Left ventricle myocardium inferior (tissue), 1 donor: ENCODE measurements around the gene SLC22A14. TPM values are rescaled to one million over a fixed set of nuclear protein-coding genes. Genes with fewer than 3 reads are reported as not detected.
"Not testable (repeated sequence)": the region's sequence is repeated elsewhere in the genome, so short reads cannot be mapped to it uniquely, and the experiment has no call there.

Experiments used
- DNase-seq: peaks from one replicate; pipeline ENCODE4 v3.0.0-alpha.2; 2020
- H3K27ac ChIP-seq: fragments of 200-600 bp; replicated peaks from 2 replicates; pipeline ENCODE4 v1.8.0; 2021
- H3K27me3 ChIP-seq: fragments of 200-600 bp; 2 replicates; pipeline ENCODE4 v1.8.0; 2021; ENCODE audit warnings: low read depth
- H3K36me3 ChIP-seq: fragments of 200-600 bp; 2 replicates; pipeline ENCODE4 v1.8.0; 2021
- H3K4me1 ChIP-seq: fragments of 200-600 bp; 2 replicates; pipeline ENCODE4 v1.8.0; 2021
- H3K4me3 ChIP-seq: fragments of 200-600 bp; 2 replicates; pipeline ENCODE4 v1.8.0; 2021; ENCODE audit warnings: mild to moderate bottlenecking, moderate library complexity
- H3K9me3 ChIP-seq: fragments of 200-600 bp; replicated peaks from 2 replicates; pipeline ENCODE4 v1.8.0; 2021
- intact Hi-C: fragments of 100-400 bp; cut with micrococcal nuclease; formaldehyde crosslinking; loops from one replicate; pipeline ENCODE4 v1.11.0; 2022
- total RNA-seq: library from RNA; stranded (reverse); fragmentation: NEBNext Ultra II Directional; extraction: Animal tissue kit (Norgen Biotek cat#: 25700); gene quantifications from one replicate; pipeline ENCODE4 v1.2.1, GENCODE V29; 2021
- TF ChIP-seq, protein P1 (sequence below): fragments of 200-600 bp; IDR thresholded peaks from 2 replicates; pipeline ENCODE4 v1.8.0; 2021; ENCODE audit warnings: antibody characterized with exemption, mild to moderate bottlenecking, borderline replicate concordance
- donor health status: DM: no; HTN: yes; CAD: no; lungs with severe emphysema.

Gene SLC22A14
- total RNA-seq, 1 donor from 2014 or later = not detected

DNA sequence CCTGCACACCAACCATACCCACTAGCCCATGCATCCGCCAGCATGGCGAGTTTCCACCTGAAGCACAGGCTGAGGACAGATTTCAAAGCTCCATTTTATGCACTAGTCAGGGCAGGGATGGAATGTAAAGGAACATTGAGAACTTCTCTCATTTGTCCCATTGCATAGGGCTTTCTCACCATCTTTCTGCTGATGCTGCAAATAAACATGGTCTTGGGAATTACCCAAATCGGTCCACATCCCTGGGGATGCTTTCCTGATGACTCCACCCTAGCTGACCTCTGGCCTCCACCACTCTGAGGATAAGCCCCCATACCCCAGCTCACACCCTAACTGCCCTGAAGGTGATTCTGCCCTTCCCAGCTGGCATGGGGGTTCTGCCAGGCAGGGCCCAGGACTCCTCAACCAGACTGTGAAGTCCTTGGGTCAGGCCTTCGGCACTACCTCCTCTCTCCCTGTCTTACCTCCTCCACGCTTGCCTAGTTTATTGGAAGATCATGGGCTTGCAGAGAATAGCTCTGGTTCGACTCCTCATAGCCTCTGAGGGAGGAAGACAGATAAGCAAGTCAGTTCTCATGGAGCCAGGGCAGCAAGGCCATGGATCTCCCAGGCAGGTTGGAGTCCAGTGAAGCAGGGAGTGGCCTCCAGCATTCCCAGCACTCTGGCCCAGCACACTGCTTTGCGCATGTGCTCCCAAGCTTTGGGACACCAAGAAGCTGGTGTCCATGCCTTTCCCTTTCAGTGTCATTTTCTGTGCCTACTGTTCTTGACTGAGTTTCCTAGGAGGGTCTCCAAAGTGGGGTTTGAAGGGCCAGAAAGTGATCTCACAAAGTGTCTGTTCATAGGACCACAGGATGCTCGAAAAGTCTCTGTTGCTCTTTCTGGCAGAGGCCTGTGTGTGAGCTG is 36.9 kb downstream of the SLC22A14 start:
- TF ChIP-seq, protein P1, sequence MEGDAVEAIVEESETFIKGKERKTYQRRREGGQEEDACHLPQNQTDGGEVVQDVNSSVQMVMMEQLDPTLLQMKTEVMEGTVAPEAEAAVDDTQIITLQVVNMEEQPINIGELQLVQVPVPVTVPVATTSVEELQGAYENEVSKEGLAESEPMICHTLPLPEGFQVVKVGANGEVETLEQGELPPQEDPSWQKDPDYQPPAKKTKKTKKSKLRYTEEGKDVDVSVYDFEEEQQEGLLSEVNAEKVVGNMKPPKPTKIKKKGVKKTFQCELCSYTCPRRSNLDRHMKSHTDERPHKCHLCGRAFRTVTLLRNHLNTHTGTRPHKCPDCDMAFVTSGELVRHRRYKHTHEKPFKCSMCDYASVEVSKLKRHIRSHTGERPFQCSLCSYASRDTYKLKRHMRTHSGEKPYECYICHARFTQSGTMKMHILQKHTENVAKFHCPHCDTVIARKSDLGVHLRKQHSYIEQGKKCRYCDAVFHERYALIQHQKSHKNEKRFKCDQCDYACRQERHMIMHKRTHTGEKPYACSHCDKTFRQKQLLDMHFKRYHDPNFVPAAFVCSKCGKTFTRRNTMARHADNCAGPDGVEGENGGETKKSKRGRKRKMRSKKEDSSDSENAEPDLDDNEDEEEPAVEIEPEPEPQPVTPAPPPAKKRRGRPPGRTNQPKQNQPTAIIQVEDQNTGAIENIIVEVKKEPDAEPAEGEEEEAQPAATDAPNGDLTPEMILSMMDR = no peak
- H3K4me1 ChIP-seq = no peaks in the 10 kb centered on the region

DNA sequence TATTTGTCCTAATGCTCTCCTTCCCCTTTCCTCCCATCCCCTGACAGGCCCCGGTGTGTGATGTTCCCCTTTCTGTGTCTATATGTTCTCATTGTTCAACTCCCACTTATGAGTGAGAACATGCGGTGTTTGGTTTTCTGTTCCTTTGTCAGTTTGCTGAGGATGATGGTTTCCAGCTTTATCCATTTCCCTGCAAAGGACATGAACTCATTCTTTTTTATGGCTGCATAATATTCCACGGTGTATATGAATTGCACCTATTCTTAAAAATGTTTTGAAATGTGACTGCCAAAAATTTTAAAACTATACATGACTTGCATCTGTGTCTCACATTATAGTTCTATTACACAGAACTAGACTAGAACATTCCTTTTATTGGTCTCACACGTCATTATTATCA is 38.5 kb downstream of the SLC22A14 start:
- H3K36me3 ChIP-seq, intact Hi-C loops, DNase-seq, H3K27me3 ChIP-seq, H3K27ac ChIP-seq, H3K4me3 ChIP-seq, H3K4me1 ChIP-seq: not testable (repeated sequence)
- peaks cover 16% of the 10 kb centered on the region for H3K9me3 ChIP-seq

More for the DNA sequence above, 36.9 kb downstream of the SLC22A14 start:
- H3K9me3 ChIP-seq = peaks cover 16% of the 10 kb centered on the region
- H3K27me3 ChIP-seq = no peaks in the 10 kb centered on the region
- H3K36me3 ChIP-seq = no peaks in the 10 kb centered on the region
- intact Hi-C loops = no loop called here
- H3K27ac ChIP-seq = no peak overlapping the region
- DNase-seq = no peak
- H3K4me3 ChIP-seq = no peak overlapping the region

DNA sequence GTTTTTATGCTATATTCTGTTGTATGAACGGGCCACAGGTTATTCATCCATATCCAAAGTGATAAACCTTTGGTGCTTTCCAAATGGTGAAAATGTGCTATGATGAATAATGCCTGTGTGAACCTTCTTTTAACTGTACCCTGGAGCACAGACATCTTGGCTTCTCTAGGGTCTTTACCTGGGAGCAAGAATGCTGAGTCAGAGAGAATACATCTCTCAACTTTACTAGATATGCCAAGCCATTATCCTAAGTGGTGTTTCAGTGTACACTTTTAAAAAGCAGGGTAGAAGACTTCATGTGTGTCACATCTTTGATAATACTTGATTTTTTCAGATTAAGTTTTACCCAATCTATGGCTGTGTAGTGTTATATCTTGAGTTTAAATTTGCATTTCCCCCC is 41.0 kb downstream of the SLC22A14 start:
- Histone ChIP-seq H3K4me3 (no peak overlapping the region), H3K27ac (no peak overlapping the region), H3K9me3 (peaks cover 16% of the 10 kb centered on the region), H3K4me1 (no peaks in the 10 kb centered on the region), H3K36me3 (no peaks in the 10 kb centered on the region), H3K27me3 (peaks cover 11% of the 10 kb centered on the region)
- intact Hi-C loops = no loop called here
- TF ChIP-seq, protein P1 = no peak
- DNase-seq = no peak

- Histone ChIP-seq H3K4me1 (no peaks in the 10 kb centered on the region), H3K4me3 (no peak overlapping the region), H3K27me3 (peaks cover 11% of the 10 kb centered on the region), H3K9me3 (peaks cover 16% of the 10 kb centered on the region), H3K27ac (no peak overlapping the region), H3K36me3 (no peaks in the 10 kb centered on the region)
- no peak for DNase-seq
- TF ChIP-seq, protein P1 = no peak
- intact Hi-C loops = no loop called here
These were observed 43.2 kb downstream of the SLC22A14 start for GRCh38 chr3:38325256-38325655.

DNA sequence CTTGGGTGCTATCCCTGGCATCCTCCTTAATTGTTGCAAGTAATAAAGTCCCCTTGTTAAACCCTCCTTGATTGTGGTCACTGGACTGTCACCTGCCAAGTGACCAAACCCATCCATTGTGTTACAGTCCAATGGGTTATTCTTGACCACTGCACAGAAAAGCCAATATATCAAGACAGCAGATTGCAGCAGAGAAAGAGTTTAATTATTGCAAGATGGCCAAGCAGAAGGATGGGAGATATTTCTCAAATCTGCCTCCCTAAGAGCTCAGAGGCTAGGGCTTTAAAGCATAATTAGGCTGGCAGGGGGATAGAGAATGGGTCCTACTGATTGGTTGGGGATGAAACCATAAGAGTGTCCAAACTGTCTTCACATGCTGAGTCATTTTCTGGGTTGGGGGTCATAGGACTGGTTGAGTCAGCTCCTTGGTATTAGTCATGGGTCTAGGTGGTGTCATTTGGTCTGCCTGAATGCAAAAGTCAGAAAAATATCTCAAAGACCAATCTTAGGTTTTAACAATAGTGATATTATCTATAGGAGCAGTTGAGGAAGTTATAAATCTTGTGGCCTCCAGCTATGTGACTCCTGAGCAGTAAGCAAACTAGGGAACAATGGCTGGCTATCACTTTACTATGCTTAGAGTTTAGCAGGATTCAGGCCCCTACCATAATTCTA is 45.4 kb downstream of the SLC22A14 start:
- peaks cover 1% of the 10 kb centered on the region for H3K9me3 ChIP-seq
- intact Hi-C loops = no loop called here

More for the DNA sequence above, 45.4 kb downstream of the SLC22A14 start:
- no peaks in the 10 kb centered on the region for H3K36me3 ChIP-seq
- no peak for DNase-seq
- peaks cover 11% of the 10 kb centered on the region for H3K27me3 ChIP-seq
- no peak overlapping the region for H3K4me3 ChIP-seq
- no peaks in the 10 kb centered on the region for H3K4me1 ChIP-seq
- TF ChIP-seq, protein P1 = no peak
- no peak overlapping the region for H3K27ac ChIP-seq
